IMR-90 (cell line): ENCODE measurements around the gene TMEM269. TPM values are rescaled to one million over a fixed set of nuclear protein-coding genes. Genes with fewer than 3 reads are reported as not detected.

Source experiments
- ATAC-seq: fragments of 200-7000 bp; cut with Tn5 transposase; 2 replicates; pipeline ENCODE4 v1.9.1; 2020; ENCODE audit warnings: low read depth, mild to moderate bottlenecking, moderate library complexity
- BruUV-seq: library from RNA; stranded (reverse); fragments of 400-500 nt; replicated peaks from 2 replicates; lab custom pipeline; 2021; lab: Mats Ljungman, UMichigan
- CTCF ChIA-PET: fragments of 300-600 bp; formaldehyde crosslinking; extraction: SDS; loops from one replicate; lab custom pipeline; 2021; ENCODE audit warnings: antibody characterized with exemption; lab: Yijun Ruan, JAX
- POLR2A ChIA-PET: fragments of 300-600 bp; sonication (Branson Sonifier 250); formaldehyde crosslinking; loops from one replicate; lab custom pipeline; 2022; ENCODE audit warnings: antibody characterized with exemption; ENCODE audit not compliant: unreplicated experiment; lab: Charles Lee
- DNase-seq: peaks from one replicate; pipeline ENCODE4 v3.0.0; 2013
- H2AFZ ChIP-seq: replicated peaks from 2 replicates; pipeline ENCODE3; 2013; ENCODE audit warnings: low read length, mild to moderate bottlenecking; ENCODE audit not compliant: poor library complexity
- H2AK5ac ChIP-seq: 2 replicates; pipeline ENCODE4 v1.6.1; 2013; ENCODE audit warnings: low read depth, low read length, inconsistent platforms
- H2AK9ac ChIP-seq: replicated peaks from 2 replicates; pipeline ENCODE3; 2013; ENCODE audit warnings: mild to moderate bottlenecking, low read depth, low read length, moderate library complexity; ENCODE audit not compliant: poor library complexity
- H2BK120ac ChIP-seq: 2 replicates; pipeline ENCODE4 v1.6.1; 2013; ENCODE audit warnings: low read depth, low read length, inconsistent platforms
- H2BK15ac ChIP-seq: 3 replicates; pipeline ENCODE4 v1.6.1; 2013; ENCODE audit warnings: low read depth, low read length, inconsistent platforms
- H2BK20ac ChIP-seq: 2 replicates; pipeline ENCODE4 v1.6.1; 2013; ENCODE audit warnings: low read depth, mild to moderate bottlenecking, inconsistent platforms, low read length, moderate library complexity
- H2BK5ac ChIP-seq: 2 replicates; pipeline ENCODE4 v1.6.1; 2013; ENCODE audit warnings: mild to moderate bottlenecking, low read depth, low read length, inconsistent platforms; ENCODE audit not compliant: poor library complexity, severe bottlenecking
- H3K14ac ChIP-seq: replicated peaks from 2 replicates; pipeline ENCODE4 v1.6.1; 2013; ENCODE audit warnings: low read depth, low read length, inconsistent platforms
- H3K18ac ChIP-seq: 2 replicates; pipeline ENCODE4 v1.6.1; 2013; ENCODE audit warnings: low read depth, low read length, control low read depth
- H3K23ac ChIP-seq: 2 replicates; pipeline ENCODE4 v1.6.1; 2013; ENCODE audit warnings: low read depth, low read length, inconsistent platforms
- H3K27ac ChIP-seq: 2 replicates; pipeline ENCODE4 v1.5.1; 2013; ENCODE audit warnings: mild to moderate bottlenecking, control low read depth, low read length; ENCODE audit not compliant: insufficient read depth
- H3K27me3 ChIP-seq: 2 replicates; pipeline ENCODE4 v1.6.1; 2013; ENCODE audit warnings: low read length; ENCODE audit not compliant: control insufficient read depth, insufficient read depth
- H3K36me3 ChIP-seq: 2 replicates; pipeline ENCODE4 v1.6.1; 2013; ENCODE audit warnings: low read length, mixed read lengths; ENCODE audit not compliant: control insufficient read depth, insufficient read depth
- H3K4ac ChIP-seq: 2 replicates; pipeline ENCODE4 v1.6.1; 2013; ENCODE audit warnings: low read depth, low read length, inconsistent platforms
- H3K4me1 ChIP-seq: 2 replicates; pipeline ENCODE4 v1.6.1; 2013; ENCODE audit warnings: low read length, mixed read lengths; ENCODE audit not compliant: control insufficient read depth, insufficient read depth
- H3K4me2 ChIP-seq: 2 replicates; pipeline ENCODE4 v1.6.1; 2013; ENCODE audit warnings: low read depth, mild to moderate bottlenecking, control low read depth, low read length, moderate library complexity
- H3K4me3 ChIP-seq: 2 replicates; pipeline ENCODE4 v1.5.1; 2013; ENCODE audit warnings: low read depth, mild to moderate bottlenecking, control low read depth, low read length, moderate library complexity; ENCODE audit not compliant: insufficient read depth
- H3K56ac ChIP-seq: 2 replicates; pipeline ENCODE4 v1.6.1; 2013; ENCODE audit warnings: low read length, inconsistent platforms; ENCODE audit not compliant: insufficient read depth; ENCODE audit errors: extremely low read depth
- H3K79me1 ChIP-seq, 2 experiments: 2 replicates each; pipeline ENCODE4 v1.6.1; 2013; ENCODE audit warnings: low read length in 2 of 2, inconsistent platforms in 1 of 2, low read depth in 1 of 2
- H3K9ac ChIP-seq: 2 replicates; pipeline ENCODE4 v1.6.1; 2013; ENCODE audit warnings: low read depth, low read length, control low read depth
- H3K9me1 ChIP-seq: 2 replicates; pipeline ENCODE4 v1.6.1; 2013; ENCODE audit warnings: low read length, inconsistent platforms; ENCODE audit not compliant: insufficient read depth
- H3K9me3 ChIP-seq: 2 replicates; pipeline ENCODE4 v1.6.1; 2013; ENCODE audit warnings: low read length; ENCODE audit not compliant: control insufficient read depth, insufficient read depth
- H4K20me1 ChIP-seq: 2 replicates; pipeline ENCODE4 v1.6.1; 2013; ENCODE audit warnings: low read length, inconsistent platforms; ENCODE audit not compliant: insufficient read depth
- H4K5ac ChIP-seq: 2 replicates; pipeline ENCODE4 v1.6.1; 2013; ENCODE audit warnings: mild to moderate bottlenecking, low read depth, low read length, control low read depth
- H4K8ac ChIP-seq, 2 experiments: 2 replicates each; pipeline ENCODE4 v1.6.1; 2013; ENCODE audit warnings: low read depth in 2 of 2, low read length in 2 of 2, control low read depth in 1 of 2, inconsistent platforms in 1 of 2
- H4K91ac ChIP-seq: 2 replicates; pipeline ENCODE4 v1.6.1; 2013; ENCODE audit warnings: low read depth, low read length, inconsistent platforms; ENCODE audit not compliant: insufficient read depth
- BHLHE40 ChIP-seq: fragments of 150-350 bp; IDR thresholded peaks from 2 replicates; pipeline ENCODE4 v1.6.1; 2016; ENCODE audit warnings: mild to moderate bottlenecking, low read depth, low read length
- CEBPB ChIP-seq: IDR thresholded peaks from 2 replicates; pipeline ENCODE4 v1.6.1; 2012; ENCODE audit warnings: low read depth, low read length, improper control_type of control experiment
- CHD1 ChIP-seq: IDR thresholded peaks from 2 replicates; pipeline ENCODE4 v1.6.1; 2012; ENCODE audit warnings: low read depth, low read length, improper control_type of control experiment
- CTCF ChIP-seq: conservative IDR thresholded peaks from 2 replicates; pipeline ENCODE4 v1.5.1; 2012; ENCODE audit warnings: mild to moderate bottlenecking, low read depth, low read length, improper control_type of control experiment
- FOS ChIP-seq: fragments of 150-350 bp; IDR thresholded peaks from 2 replicates; pipeline ENCODE4 v1.6.1; 2016; ENCODE audit warnings: low read depth, low read length
- MAFK ChIP-seq: IDR thresholded peaks from 2 replicates; pipeline ENCODE4 v1.6.1; 2012; ENCODE audit warnings: low read depth, low read length, improper control_type of control experiment
- MAZ ChIP-seq: IDR thresholded peaks from 2 replicates; pipeline ENCODE4 v1.6.1; 2012; ENCODE audit warnings: low read depth, mild to moderate bottlenecking, low read length, improper control_type of control experiment, moderate library complexity, borderline replicate concordance
- MXI1 ChIP-seq: IDR thresholded peaks from 2 replicates; pipeline ENCODE4 v1.6.1; 2012; ENCODE audit warnings: low read depth, mild to moderate bottlenecking, low read length, moderate library complexity, borderline replicate concordance
- NFE2L2 ChIP-seq: fragments of 150-350 bp; IDR thresholded peaks from 2 replicates; pipeline ENCODE4 v1.6.1; 2016; ENCODE audit warnings: low read depth, mild to moderate bottlenecking, low read length
- POLR2A ChIP-seq: IDR thresholded peaks from 2 replicates; pipeline ENCODE4 v1.6.1; 2012; ENCODE audit warnings: mild to moderate bottlenecking, low read depth, low read length
- RAD21 ChIP-seq: IDR thresholded peaks from 2 replicates; pipeline ENCODE4 v1.6.1; 2012; ENCODE audit warnings: low read length, improper control_type of control experiment
- RCOR1 ChIP-seq: IDR thresholded peaks from 2 replicates; pipeline ENCODE4 v1.6.1; 2012; ENCODE audit warnings: mild to moderate bottlenecking, low read length, improper control_type of control experiment; ENCODE audit not compliant: insufficient replicate concordance
- RFX5 ChIP-seq: IDR thresholded peaks from 2 replicates; pipeline ENCODE4 v1.8.0; 2012; ENCODE audit warnings: low read depth, mild to moderate bottlenecking, low read length, moderate library complexity
- SMC3 ChIP-seq: fragments of 150-350 bp; IDR thresholded peaks from 2 replicates; pipeline ENCODE4 v1.6.1; 2016; ENCODE audit warnings: low read depth, mild to moderate bottlenecking, antibody characterized with exemption, low read length, moderate library complexity
- USF2 ChIP-seq: fragments of 150-350 bp; IDR thresholded peaks from 2 replicates; pipeline ENCODE4 v1.6.1; 2017; ENCODE audit warnings: mild to moderate bottlenecking, antibody characterized with exemption, low read length, low read depth
- WGBS, 2 experiments: methylation state at CpG; one replicate each; pipeline versions ENCODE4 v1.1.5 to v1.1.7; 2013; ENCODE audit warnings: missing lambda C conversion rate in 2 of 2; ENCODE audit not compliant: insufficient read length in 1 of 2; ENCODE audit errors: extremely low coverage in 2 of 2; 5-methylcytosine and 5-hydroxymethylcytosine counted together
- dilution Hi-C: fragments of 300-500 bp; cut with HindIII; formaldehyde crosslinking; loops from one replicate; pipeline ENCODE4 v1.14.3; 2018; ENCODE audit warnings: low sequenced_read_pairs; ENCODE audit not compliant: unreplicated experiment
- in situ Hi-C: fragments of 300-500 bp; cut with MboI; formaldehyde crosslinking; loops from 3 replicates; pipeline ENCODE4 v1.14.3; 2019; ENCODE audit warnings: low sequenced_read_pairs, inconsistent platforms, mixed read lengths
- intact Hi-C: fragments of 100-400 bp; cut with micrococcal nuclease; formaldehyde crosslinking; loops from 2 replicates; pipeline ENCODE4 v1.10.0; 2022
- polyA plus RNA-seq, 3 experiments: library from polyadenylated mRNA; depleted of rRNA; stranded (reverse); fragments of >200 nt; gene quantifications; 2 replicates each; pipeline ENCODE4 v1.2.3, GENCODE V29; 2012; ENCODE audit warnings: low replicate concordance in 1 of 3
- total RNA-seq: library from RNA; depleted of rRNA; stranded (reverse); fragments of >200 nt; gene quantifications from 2 replicates; pipeline ENCODE4 v1.2.3, GENCODE V29; 2012
- TF ChIP-seq, protein P1 (sequence below): fragments of 150-350 bp; IDR thresholded peaks from 2 replicates; pipeline ENCODE4 v1.6.1; 2016; ENCODE audit warnings: low read depth, mild to moderate bottlenecking, low read length, moderate library complexity, borderline replicate concordance

TMEM269 gene
- total and polyA plus RNA-seq, 2 of the 4 experiments (the other 2 are of a cell fraction), result not detected

DNA sequence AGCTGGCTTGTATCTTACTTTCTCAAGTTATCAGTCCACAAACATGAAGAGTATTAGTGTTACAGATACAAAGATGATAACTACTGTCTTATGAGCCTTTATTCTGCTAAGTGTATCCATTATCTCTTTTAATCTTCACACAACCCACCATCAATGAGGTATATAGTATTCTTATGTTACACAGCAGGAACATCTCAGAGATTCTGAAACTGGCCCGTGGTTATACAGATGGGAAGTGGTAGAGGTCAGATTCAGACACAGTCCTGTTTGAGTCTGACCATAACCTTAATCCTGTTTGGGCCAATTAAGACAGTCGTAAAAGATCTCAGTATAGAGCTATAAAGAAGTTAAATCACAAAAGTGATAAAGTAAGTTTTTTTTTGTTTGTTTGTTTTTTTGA lies 5.1 kb upstream of the TMEM269 start:
- H2BK120ac ChIP-seq, result no peak overlapping the region
- no peak overlapping the region for H3K4me3 ChIP-seq
- peaks cover 5 to 11% of the 10 kb centered on the region in 2 experiments; a peak in 2 of 4 replicates for H3K79me1 ChIP-seq
- in situ Hi-C loops, result loop anchor here (5.0 to 10.0 kb wide), 2 partner anchors 135 to 293 kb away; no protein-coding TSS in a partner anchor
- H2BK15ac ChIP-seq, result no peak overlapping the region
- H3K27ac ChIP-seq, result no peak overlapping the region
- BruUV-seq, result no TSS peak
- CTCF ChIA-PET, result interaction anchor here (1.0 to 3.2 kb wide), 2 partner anchors 294 kb away, joined by 5 to 13 read pairs; no protein-coding TSS in a partner anchor
- H2AFZ ChIP-seq, result no peak overlapping the region
- H4K8ac ChIP-seq, result no peak overlapping the region
- 100% methylated on average over 1 of the region's 2 CpGs; no CpG with 5 or more reads in 1 of the 2 experiments for WGBS, 2 experiments
- H3K4ac ChIP-seq, result no peak overlapping the region
- no peak overlapping the region for H3K23ac ChIP-seq
- ATAC-seq (no peak), DNase-seq (no peak)
- intact Hi-C loops, result loop anchor here (2.0 kb wide), 1 partner anchor 129 kb away; no protein-coding TSS in a partner anchor
- H2BK5ac ChIP-seq, result no peak overlapping the region
- peaks cover 3% of the 10 kb centered on the region; the same call in 1 of the 2 replicates for H3K9me1 ChIP-seq
- H4K5ac ChIP-seq, result no peak overlapping the region
- no peak overlapping the region for H3K9ac ChIP-seq
- no peaks in the 10 kb centered on the region for H3K4me1 ChIP-seq
- no peaks in the 10 kb centered on the region for H3K27me3 ChIP-seq
- TF ChIP-seq MAZ, result no peak
- no peak for TF ChIP-seq SMC3
- TF ChIP-seq CTCF, result no peak
- TF ChIP-seq, protein P1, sequence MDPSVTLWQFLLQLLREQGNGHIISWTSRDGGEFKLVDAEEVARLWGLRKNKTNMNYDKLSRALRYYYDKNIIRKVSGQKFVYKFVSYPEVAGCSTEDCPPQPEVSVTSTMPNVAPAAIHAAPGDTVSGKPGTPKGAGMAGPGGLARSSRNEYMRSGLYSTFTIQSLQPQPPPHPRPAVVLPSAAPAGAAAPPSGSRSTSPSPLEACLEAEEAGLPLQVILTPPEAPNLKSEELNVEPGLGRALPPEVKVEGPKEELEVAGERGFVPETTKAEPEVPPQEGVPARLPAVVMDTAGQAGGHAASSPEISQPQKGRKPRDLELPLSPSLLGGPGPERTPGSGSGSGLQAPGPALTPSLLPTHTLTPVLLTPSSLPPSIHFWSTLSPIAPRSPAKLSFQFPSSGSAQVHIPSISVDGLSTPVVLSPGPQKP, result no peak
- no peak for TF ChIP-seq MAFK
- TF ChIP-seq RCOR1, result no peak
- TF ChIP-seq USF2, result no peak
- no peak for TF ChIP-seq BHLHE40
- TF ChIP-seq RAD21, result no peak
- no peak for TF ChIP-seq CHD1
- TF ChIP-seq RFX5, result no peak
- no peak for TF ChIP-seq FOS
- no peak for TF ChIP-seq CEBPB
- TF ChIP-seq POLR2A, result no peak
- TF ChIP-seq MXI1, result no peak
- TF ChIP-seq NFE2L2, result no peak
- no peaks in the 10 kb centered on the region for H3K9me3 ChIP-seq
- H4K91ac ChIP-seq, result no peak overlapping the region
- H2AK5ac ChIP-seq, result no peak overlapping the region
- H2AK9ac ChIP-seq, result no peak overlapping the region
- H4K20me1 ChIP-seq, result no peaks in the 10 kb centered on the region
- no peak overlapping the region for H3K56ac ChIP-seq
- no peak overlapping the region for H3K18ac ChIP-seq
- H3K14ac ChIP-seq, result no peak overlapping the region
- H3K4me2 ChIP-seq, result no peak overlapping the region
- no peak overlapping the region for H2BK20ac ChIP-seq
- dilution Hi-C loops, result no loop called here
- H3K36me3 ChIP-seq, result peaks cover 19% of the 10 kb centered on the region
- POLR2A ChIA-PET, result no interaction called here
